ENCODE measurements around the gene TDG. TPM values are rescaled to one million over a fixed set of nuclear protein-coding genes. Genes with fewer than 3 reads are reported as not detected.

Gene TDG
- 12.1 and 15.6 TPM in 2 replicates for total RNA-seq

DNA sequence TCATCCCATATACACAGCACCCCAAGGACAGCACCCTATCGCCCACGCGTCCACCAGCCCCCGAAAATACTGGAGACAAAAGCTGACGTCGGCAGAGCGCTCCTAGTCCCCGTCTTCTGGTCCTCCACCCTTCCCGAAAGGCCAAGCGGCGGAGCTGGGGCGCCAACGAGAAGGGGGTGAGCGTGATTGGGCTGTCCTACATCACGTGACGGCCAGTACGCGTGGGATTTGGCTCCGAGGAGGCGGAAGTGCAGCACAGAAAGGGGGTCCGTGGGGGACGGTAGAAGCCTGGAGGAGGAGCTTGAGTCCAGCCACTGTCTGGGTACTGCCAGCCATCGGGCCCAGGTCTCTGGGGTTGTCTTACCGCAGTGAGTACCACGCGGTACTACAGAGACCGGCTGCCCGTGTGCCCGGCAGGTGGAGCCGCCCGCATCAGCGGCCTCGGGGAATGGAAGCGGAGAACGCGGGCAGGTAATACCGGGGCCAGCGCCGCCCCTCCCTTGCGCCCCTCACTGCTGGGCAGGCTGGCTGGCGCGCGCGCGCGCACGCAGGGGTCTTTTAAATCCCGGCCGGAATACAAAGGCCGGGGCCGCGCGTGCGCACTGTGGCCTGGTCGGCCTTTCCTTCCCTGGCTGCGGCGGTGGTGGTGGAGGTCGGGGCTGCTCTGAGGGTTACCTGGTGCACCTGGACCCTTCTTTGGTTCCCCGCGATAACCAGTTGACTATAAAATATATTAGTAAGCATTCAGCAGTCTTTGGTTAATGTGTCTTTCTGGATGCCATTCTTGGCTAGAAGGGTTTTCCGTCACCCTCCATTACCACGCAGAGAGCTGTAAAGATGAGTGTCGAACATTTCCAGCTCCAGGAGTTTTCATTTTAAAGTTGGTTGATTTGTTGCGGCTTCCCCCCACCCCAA is at the start of gene TDG:
TDG (plus strand) TSS at position 283 of the 915 bp plus-strand sequence; CDS start at position 449, 166 bp downstream.

DNA sequence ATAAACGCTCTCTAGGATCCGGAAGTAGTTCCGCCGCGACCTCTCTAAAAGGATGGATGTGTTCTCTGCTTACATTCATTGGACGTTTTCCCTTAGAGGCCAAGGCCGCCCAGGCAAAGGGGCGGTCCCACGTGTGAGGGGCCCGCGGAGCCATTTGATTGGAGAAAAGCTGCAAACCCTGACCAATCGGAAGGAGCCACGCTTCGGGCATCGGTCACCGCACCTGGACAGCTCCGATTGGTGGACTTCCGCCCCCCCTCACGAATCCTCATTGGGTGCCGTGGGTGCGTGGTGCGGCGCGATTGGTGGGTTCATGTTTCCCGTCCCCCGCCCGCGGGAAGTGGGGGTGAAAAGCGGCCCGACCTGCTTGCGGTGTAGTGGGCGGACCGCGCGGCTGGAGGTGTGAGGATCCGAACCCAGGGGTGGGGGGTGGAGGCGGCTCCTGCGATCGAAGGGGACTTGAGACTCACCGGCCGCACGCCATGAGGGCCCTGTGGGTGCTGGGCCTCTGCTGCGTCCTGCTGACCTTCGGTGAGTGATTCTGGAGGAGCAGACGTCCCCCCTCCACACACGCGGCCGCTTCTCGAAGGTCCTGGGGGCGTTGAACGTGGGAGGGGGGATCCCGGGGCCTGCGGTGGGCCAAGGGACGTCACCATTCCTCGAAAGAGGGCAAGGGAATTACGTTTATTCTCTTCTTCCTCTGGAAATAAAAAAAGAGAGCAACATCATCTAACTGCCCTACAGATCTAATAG is 35.5 kb upstream of the TDG start, which contains the start of gene HSP90B1:
HSP90B1 (plus strand) TSS at position 377 of the 753 bp plus-strand sequence; CDS start at position 483, 106 bp downstream.

Other genes starting within 250 kb of the TDG start
- gene NT5DC3, start 124.6 kb upstream of the TDG start, total RNA-seq, result 9.6 and 11.7 TPM in 2 replicates
- 456 and 521 TPM in 2 replicates for gene HSP90B1, start 35.5 kb upstream of the TDG start, total RNA-seq
- gene GLT8D2, start 84.3 kb downstream of the TDG start, total RNA-seq, result 12.7 and 13.2 TPM in 2 replicates
- 15.4 and 18.7 TPM in 2 replicates for gene HCFC2, start 98.7 kb downstream of the TDG start, total RNA-seq
- gene NFYB, start 172.3 kb downstream of the TDG start, total RNA-seq, result 6.6 and 9.4 TPM in 2 replicates
- 177 and 198 TPM in 2 replicates for gene TXNRD1, start 249.9 kb downstream of the TDG start, total RNA-seq

Data from subcutaneous preadipocyte (primary cell).